Epithelial cell of proximal tubule (primary cell): ENCODE data around the gene DOK5. TPM values are rescaled to one million over a fixed set of nuclear protein-coding genes. Genes with fewer than 3 reads are reported as not detected.
A peak's percentile ranks its signal among the peaks of the same experiment; 100 is the strongest.

Experiments
- DNase-seq: peaks from one replicate; pipeline ENCODE4 v3.0.0-alpha.2; 2011; ENCODE audit warnings: low read depth
- H3K4me3 ChIP-seq: 2 replicates; pipeline ENCODE4 v1.5.1; 2011; ENCODE audit warnings: low read depth, mild to moderate bottlenecking, low read length
- total RNA-seq: library from RNA; depleted of rRNA; stranded (reverse); fragments of >200 nt; gene quantifications from 2 replicates; pipeline ENCODE4 v1.2.3, GENCODE V29; 2015
- TF ChIP-seq, protein P1 (sequence below): conservative IDR thresholded peaks from 2 replicates; pipeline ENCODE4 v1.5.1; 2012; ENCODE audit warnings: low read depth, mild to moderate bottlenecking, low read length

Gene DOK5
- 1.9 and 4.4 TPM in 2 replicates for total RNA-seq

DNA sequence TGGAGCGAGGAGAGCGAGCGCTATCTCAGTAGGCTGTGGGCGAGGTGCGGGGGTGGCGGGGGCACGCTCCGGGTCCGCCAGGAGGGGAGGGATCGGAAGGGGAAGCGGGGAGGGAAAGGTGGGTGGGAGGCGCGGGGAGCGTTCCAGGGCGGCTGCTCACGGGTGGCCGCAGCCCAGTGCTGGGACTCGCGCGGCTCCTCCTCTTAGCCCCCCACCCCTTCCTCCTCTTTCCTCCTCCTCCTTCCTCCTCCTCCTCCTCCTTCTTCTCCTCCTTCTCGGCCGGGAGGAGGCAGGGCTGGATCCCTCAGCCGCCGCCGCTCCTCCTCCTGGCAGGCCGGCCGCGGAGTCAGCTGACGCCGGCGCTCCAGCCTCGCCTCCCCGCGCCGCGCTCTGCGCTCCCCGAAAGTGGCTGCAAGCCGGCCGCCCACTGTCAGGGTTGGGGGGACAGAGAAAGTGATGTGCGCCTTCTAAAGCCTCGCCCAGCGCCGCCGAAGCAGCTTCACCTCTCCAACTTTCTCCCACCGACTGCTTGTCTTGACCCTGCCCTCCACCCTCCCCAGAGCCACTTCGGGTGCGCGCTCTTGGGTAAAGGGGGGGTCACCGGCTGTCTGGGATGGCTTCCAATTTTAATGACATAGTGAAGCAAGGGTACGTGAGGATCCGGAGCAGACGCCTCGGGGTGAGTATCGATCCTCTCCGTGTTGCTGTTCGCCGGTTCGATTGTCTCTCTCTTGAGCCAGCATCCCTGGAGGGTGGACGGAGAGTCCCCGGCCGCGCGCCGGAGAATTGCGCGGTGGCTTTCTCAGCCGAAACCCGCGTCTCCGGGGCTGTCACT lies at the start of gene DOK5:
TSS of gene DOK5 (plus strand) at position 260 of the 835 bp plus-strand sequence. CDS start at position 614, 354 bp downstream.
- H3K4me3 ChIP-seq = peak within 1 kb of the TSS; percentile 81
- no peak for DNase-seq
- TF ChIP-seq, protein P1, sequence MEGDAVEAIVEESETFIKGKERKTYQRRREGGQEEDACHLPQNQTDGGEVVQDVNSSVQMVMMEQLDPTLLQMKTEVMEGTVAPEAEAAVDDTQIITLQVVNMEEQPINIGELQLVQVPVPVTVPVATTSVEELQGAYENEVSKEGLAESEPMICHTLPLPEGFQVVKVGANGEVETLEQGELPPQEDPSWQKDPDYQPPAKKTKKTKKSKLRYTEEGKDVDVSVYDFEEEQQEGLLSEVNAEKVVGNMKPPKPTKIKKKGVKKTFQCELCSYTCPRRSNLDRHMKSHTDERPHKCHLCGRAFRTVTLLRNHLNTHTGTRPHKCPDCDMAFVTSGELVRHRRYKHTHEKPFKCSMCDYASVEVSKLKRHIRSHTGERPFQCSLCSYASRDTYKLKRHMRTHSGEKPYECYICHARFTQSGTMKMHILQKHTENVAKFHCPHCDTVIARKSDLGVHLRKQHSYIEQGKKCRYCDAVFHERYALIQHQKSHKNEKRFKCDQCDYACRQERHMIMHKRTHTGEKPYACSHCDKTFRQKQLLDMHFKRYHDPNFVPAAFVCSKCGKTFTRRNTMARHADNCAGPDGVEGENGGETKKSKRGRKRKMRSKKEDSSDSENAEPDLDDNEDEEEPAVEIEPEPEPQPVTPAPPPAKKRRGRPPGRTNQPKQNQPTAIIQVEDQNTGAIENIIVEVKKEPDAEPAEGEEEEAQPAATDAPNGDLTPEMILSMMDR = no peak

DNA sequence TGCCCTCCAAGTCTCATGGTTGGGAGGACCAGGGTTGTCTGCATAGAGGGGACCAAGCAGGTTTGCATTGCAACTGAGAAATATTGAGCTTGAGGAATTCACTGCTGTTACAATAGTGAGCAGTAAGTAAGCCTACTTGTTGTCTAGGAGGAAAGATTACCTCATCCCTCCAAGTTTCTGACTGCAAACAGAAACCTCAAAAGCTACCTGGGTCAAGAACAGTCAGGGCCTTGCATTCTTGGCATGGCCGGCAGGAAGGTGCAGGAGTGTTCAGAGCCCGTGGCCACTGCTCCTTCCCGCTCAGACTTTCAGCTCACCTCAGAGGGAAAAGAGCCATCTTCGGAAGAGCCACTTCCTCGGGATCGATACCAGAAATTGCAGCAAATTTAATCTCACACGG lies 46.0 kb upstream of the DOK5 start:
- DNase-seq = no peak
- no peak overlapping the region for H3K4me3 ChIP-seq
- TF ChIP-seq, protein P1 = no peak

DNA sequence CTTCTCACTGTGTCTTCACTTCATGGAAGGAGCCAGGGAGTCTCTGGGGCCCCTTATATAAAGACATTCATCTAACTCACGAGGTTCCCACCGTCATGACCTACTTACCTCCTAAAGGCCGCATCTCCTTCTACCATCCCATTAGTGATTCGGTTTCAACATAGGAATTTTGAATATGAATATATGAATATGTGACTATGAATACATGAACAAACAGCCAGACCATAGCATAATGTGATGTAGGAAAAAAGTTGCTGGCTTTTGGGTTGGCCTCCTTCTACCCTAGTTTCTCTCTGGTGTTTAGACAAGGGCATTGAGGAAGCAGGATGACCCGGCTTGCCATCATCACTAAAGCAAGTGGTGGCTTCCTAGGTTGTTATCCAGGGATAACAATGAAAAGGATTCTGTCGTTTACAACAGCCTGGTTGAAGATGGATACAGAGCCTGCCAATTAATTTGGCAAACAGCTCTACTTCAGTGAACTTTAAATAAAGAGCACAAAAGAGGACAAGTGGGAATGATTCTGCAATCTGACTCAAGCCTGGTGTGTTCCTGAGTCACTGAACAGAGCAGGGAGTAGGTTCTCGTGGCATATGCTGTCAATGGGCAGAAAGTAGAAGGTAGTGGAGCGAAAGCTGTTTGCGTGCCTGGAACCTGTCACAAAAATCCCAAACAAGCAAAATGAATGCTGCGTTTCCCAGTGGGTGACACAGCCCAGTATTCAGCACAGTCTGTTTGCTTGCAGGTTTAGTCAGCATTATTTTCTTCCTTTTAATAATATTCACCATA lies 44.0 kb upstream of the DOK5 start:
- TF ChIP-seq, protein P1 = no peak
- DNase-seq = no peak

DNA sequence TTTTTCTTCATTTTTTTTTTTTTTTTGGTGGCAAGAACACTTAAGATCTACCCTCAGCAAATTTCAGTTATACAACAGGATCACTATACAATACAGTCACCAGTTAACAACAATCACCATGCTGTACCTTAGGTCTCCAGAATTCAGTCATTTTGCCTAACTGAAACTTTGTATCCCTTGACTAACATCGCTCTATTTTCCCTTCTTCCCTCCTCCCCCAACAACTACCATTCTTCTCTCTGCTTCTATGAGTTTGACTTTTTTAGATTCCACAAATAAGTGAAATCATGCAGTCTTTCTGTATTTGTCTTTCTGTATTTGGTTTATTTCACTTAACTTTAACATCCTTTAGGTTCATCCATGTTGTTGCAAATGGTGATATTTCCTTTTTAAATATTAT lies 42.4 kb upstream of the DOK5 start:
- TF ChIP-seq, protein P1 = no peak
- DNase-seq = no peak
- H3K4me3 ChIP-seq = no peak overlapping the region

More for the DNA sequence above, 44.0 kb upstream of the DOK5 start:
- no peak overlapping the region for H3K4me3 ChIP-seq

DNA sequence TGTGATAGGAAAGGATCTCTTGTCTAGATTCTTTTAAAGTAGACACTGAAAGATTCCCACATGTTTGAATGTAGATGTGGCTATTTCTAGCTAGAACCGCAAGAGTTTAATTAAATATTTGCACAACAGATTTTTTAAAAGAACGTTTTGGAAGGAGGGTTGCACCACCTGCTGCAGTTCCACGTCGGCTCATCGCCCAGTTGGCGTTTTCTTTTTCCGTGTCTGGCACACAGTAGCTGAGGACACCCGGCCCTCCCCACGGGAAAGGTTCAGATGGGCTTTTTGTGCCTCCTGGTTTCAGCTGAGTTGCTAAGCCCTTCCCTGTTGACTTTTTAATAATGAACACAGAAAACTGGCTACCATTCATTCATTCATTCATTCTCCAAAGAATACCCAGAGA lies 41.8 kb upstream of the DOK5 start:
- TF ChIP-seq, protein P1 = no peak
- DNase-seq = no peak
- H3K4me3 ChIP-seq = no peak overlapping the region

DNA sequence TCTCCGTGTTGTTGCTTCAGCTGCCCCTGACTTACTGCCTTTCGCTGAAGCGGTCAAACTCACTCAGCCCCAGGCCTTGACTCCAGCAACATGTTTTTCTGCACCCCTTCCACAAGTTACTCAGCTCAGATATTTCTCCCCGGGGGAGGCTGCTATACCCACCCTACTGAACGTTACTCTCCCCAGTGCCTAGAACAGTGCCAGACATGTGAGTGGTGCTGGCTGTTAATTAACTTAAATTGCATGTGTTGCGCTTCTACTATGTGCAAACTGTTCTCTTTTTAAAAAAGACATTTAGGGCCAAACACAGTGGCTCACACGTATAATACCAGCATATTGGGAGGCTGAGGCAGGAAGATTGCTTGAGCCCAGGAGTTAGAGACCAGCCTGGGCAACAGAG lies 41.2 kb upstream of the DOK5 start:
- H3K4me3 ChIP-seq = no peak overlapping the region
- DNase-seq = no peak
- TF ChIP-seq, protein P1 = no peak
